GM21717 (cell line): ENCODE data around the gene IDUA.

Experiments
- ATAC-seq: cut with Tn5 transposase; IDR thresholded peaks from one replicate; pipeline ENCODE4 v1.9.1; 2021; ENCODE audit warnings: mild to moderate bottlenecking, moderate library complexity; ENCODE audit not compliant: unreplicated experiment

The IDUA gene

GRCh38 chr4:1027915-1028238, 41.0 kb downstream of the IDUA start:
- ATAC-seq, result no peak

DNA sequence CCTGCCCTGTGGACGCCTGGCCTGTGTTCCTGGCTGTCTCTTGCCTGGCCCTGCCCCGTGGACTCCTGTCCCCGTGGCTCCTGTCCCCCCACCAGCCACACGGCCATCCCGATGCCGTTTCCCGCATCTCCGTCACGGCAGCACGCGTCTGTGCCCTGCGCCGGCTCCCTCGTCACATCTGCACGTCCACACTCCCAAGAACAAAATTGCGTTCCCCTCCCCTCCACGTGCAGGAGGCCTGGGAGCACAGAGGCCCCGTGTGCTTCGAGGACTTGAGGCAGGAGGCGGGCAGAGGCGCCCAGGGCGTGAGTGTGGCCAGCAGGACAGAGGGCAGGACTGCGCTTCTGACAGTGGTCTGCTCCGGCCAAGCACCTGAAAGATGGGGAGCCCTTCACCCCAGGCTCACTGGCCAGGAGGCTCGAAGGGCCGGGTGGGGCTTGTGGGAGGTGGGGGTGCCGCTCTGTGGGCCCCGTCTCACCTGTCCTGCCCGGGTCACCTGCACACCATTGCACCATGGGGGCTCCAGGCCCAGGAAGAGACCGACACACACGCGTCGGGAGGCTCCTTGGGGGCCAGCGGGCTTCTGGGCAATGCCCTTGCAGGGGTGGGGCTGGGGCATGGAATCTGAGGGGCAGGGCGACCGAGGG, 41.9 kb downstream of the IDUA start:
- ATAC-seq, result no peak

- ATAC-seq, result no peak
Measured at GRCh38 chr4:1029529-1029928, 42.7 kb downstream of the IDUA start.

DNA sequence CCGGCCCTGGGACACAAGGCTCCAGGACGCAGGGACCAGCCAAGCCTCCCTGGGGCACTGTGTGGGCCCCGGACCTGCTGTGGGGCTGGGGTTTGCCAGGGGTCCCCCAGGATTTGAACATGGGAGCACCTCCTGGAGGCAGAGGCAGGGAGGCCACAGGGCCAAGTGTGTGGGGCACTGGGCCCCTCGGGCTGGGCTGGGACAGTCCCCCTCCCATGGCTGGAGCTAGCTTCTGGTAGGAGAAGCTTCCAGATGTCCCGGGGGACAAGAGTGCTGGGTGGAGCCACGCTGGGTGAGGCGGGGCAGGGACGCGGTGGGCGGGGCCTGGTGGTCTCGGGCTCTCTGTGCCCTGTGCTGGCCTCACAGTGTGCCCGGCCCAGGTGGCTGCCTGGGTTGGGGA, 43.2 kb downstream of the IDUA start:
- no peak for ATAC-seq

GRCh38 chr4:1030559-1030958, 43.7 kb downstream of the IDUA start:
- ATAC-seq, result no peak

- ATAC-seq, result no peak
Measured at GRCh38 chr4:1031346-1031745, 44.5 kb downstream of the IDUA start.

GRCh38 chr4:1031956-1032795, 45.3 kb downstream of the IDUA start:
- no peak for ATAC-seq

DNA sequence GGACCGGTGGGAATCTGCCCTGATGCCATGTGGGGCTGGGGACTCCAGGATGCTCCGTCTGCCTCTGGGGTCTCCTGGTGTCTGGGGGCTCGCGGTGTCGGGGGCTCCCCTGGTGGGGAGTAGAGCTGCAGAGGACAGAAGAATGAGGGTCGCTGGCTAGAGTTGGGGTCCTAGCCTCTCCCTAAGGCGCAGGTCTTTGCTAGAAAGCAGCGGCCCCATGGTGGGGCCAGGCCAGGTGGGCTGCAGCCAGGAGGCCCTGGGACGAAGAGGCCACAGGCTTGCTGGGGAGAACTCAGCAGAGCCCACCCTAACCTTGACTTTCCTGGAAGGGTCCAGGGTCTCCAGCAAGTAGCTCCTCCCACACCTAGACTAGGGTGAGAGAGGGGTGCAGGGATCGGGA, 46.0 kb downstream of the IDUA start:
- ATAC-seq, result no peak

GRCh38 chr4:1033840-1034551, 47.2 kb downstream of the IDUA start:
- no peak for ATAC-seq

DNA sequence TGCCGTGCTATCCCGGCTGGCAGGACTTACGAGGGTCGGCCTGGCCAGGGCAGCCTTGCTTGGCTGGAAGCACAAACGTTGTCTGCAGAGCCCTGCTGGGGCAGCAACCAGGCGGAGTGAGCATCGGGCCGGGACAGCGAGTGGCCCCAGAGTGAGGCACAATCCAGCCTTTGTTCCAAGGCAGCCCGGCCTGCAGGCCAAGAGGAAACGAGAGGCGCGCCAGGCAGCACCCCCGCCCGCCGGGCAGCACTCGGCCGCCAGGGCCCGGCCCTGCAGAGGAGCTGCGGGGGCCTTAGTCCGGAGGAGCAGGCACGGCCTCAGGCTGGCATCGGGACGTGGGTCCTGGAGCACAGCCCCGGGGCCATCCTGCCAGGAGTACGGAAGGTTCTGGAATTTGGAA, 48.7 kb downstream of the IDUA start:
- ATAC-seq, result no peak

DNA sequence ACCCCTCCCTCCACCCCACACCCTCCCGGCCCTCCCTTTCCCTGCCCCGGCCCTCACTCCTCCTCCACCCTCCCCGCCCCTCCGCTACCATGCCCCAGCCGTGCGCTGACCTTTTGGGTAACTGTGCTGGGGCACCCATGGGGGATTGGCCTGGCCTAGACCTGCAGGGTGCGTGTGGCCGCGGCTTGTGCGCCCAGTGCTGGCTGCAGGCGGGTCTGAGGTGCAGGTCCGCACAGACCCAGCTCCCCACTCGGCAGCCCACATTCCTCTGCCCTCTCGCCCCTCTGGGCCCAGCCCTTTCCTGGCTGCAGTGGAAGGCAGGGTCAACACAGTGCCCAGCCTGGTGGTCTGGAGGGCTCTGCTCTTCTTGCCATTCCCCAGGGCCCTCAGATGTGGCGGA, 49.3 kb downstream of the IDUA start:
- ATAC-seq, result no peak

DNA sequence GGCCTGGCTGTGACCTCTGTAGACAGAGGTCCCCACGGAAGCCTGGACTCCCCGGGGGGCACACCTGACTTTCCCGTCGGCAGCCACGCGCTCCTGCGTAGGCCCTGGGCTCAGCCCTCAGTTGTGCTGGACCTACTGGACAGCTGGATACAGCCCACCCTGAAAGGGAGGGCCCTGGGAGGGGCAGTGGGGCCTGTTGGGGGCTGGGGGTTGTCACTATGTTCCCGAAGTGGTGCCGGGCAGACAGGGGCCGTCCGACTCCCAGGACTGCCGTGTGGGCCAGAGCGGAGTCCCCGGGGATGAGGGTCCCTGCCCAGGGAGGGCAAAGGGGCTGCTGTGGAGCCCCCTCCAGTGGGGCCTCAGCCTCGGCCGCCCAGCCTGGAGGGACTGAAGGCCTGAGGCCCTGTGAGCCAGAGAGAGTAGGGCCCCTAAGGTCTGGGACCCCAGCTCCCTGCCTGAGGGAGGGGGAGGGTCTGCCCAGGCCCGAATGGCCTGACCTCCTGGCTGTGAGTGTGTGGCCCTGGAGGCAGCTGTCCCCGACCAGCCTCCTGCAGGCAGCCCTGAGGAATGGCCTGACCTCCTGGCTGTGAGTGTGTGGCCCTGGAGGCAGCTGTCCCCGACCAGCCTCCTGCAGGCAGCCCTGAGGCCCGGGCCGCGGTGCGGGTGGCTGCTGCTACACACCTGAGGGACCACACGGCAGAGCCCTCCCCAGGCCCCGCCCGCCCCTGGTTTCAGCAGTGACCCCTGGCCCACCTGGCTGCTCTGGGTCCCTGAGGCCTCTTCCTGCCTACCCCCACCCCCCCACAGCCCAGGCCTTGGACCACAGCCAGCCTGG, 50.3 kb downstream of the IDUA start:
- no peak for ATAC-seq

DNA sequence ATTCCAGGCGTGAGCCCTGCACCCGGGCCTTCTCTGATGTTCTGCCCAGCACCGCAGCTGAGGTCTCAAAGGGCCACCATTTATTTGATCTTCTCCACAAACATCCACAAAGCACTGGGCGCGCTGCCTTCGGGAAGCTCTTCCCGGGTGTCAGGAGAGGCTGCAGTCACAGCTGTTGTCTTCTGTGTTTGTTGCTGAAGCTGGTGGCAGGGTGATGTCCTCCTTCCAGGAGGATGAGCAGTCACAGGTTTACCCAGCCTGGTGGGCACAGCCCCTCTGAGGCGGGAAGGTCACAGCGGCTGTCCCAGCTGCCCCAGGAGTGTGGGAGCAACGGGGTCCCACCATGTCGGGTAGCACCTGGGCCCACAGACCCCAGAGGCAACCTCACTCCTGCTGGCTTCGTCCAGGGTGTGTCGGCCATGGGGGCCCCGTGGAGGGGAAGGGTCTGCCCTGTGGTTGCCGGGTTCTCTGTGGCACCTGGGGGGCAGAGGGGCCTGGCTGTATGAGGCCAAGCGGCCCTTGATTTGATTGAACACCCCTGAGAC, 52.2 kb downstream of the IDUA start:
- ATAC-seq, result no peak

DNA sequence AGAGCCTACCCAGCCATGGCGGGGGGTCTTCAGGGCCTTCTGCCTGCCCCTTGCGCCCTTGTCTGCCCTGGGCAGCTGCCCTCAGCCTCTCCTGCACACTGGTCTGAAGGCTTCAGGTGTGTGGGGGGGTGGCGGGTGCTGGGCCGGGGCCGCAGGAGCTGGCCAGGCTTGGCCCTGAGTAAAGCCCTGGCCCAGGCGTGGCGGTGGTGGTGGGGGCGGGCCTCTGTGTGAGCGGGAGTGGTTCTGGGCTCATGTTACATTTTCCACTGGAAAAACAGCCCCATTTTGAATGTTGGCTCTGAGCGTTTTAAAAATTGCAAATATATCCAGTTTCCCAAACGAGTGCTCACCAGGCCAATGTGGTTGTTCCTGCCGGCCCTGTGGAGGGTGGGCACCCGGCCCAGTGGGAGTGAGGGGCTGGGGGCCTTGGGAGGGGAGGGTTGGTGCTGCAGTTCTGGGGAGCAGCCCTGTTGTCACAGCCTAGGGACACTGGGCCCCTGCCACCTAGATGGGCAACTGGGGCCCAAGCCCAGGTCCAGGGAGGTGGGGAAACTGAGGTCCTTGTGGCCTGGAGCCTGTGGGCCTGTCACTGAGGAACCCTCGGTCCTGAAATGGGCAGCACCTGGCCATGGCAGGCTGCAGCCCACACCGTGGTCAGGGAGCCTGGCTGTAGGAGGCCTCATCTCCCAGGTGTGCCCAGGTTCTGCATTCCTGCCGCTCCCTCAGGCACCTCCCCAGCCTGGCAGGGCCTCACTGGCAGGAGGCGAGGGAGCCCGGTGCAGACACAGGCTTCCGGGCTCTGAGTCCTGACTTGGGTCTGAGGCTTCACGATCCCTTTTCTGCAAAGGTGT, 52.9 kb downstream of the IDUA start:
- no peak for ATAC-seq

GRCh38 chr4:1040344-1041146, 53.7 kb downstream of the IDUA start:
- ATAC-seq, result no peak

DNA sequence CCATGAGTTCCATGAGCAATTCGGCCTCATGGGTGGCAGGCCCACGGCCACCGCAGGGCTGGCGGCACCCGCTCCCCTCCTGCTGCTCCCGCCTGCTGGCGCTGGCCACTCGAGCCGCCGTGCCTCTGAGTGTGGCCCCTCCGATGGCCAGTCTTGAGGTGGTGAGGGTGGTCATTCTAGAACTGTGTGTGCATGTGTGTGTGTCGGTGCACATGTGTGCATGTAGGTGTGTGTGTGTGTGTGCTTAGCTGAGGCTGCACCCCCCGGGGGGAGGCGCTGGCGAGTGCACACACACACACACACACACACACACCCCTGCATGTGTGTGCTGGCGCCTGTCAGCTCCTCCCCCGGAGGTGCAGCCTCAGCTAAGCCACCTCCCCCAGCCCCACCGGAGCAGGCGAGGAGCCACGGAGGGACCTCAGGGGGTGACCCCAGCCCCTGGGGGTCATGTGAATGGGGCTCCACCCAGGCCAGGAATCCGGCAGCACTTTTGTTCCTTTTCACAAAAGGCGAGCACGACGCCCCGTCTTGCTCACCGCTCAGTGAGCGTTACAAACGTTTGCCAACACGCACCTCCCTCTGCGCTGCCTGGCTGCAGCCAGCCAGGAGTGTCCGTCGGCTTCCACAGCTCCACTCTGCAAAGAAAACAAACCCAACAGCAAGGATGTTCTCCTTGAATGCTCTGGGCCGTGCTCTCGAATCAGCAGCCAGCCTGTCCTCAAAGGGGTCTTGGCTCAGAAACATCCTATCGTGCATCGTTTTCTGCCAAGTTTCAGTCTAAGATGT, 54.5 kb downstream of the IDUA start:
- no peak for ATAC-seq

DNA sequence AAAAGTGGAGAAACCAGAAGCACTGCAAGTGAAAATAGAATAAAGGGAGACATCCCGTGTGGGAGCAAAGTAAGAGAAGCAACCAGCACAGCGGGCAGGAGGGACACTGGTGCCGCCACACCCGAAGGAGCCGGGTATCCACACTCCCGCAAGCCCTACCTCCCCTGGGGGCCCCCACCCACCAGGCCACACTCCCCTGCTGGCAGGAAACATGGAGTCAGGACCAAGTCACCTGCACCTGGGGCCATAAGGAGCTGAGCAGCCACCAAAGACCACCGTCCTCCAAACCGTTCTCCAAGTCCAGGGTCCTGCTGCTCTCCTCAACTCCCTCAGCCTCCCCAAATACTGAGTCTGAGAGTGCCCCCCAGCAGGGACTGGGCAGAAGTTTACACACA, 55.1 kb downstream of the IDUA start:
- ATAC-seq, result no peak

DNA sequence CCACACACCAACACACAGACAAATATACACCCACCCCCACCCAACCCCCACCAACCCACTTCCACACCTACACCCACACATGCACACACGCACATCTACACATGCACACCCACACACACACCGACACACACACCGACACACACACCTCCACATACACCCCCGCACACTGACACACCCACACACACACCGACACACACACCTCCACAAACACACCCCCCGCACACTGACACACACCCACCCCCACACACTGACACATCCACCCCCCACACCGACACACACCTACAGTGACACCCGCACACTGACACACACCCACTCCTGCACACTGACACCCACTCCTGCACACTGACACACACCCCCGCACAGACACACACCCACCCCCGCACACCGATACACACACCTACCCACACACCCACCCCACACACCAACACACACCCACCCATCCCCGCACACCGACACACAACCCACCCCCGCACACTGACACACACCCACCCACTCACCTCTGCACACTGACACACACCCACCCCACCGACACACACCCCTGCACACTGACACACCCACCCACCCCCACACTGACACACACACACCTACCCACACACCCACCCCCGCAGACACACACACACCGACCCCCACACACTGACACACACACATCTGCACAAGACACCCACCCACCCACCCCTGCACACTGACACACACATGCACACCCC, 55.7 kb downstream of the IDUA start:
- no peak for ATAC-seq
